ENCODE data around the gene RANBP9. TPM values are rescaled to one million over a fixed set of nuclear protein-coding genes. Genes with fewer than 3 reads are reported as not detected.

The RANBP9 gene
- total and polyA plus RNA-seq, 2 of the 13 experiments (the other 11 are each of a cell fraction or from before 2014, with no cell fraction given), result 26.6 to 30.6 TPM

DNA sequence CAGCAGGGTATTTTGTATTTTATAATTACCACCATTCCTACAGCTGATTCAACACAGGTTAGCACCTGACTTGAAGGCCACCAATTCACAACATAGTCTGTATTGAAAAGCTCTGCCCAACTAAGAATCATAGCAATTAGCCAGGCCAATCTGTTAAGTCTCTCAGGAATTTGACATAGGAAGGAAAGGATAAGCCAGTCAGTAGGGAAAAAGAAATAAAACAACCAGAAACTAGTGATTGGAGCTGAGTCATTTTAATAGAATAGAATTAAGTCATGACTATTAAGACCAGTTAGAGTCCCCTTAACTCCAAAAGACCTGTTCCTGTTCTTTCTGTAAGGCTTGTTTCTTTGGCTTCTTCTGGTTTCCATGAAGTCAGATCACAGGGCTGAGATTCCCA is 8.1 kb downstream of the RANBP9 start:
- H2AFZ ChIP-seq (ENCODE audit: low read length), result no peak overlapping the region
- H3K27me3 ChIP-seq (ENCODE audit: control insufficient read depth in 1 of 2, insufficient read depth in 2 of 2, low read length in 2 of 2), result no peaks in the 10 kb centered on the region
- no TSS peak for BruUV-seq (replicated peaks)
- DNase-seq (ENCODE audit: low spot score) (no peak), FAIRE-seq (no peak), ATAC-seq (no peak)
- ChIA-PET CTCF (ENCODE audit: low intra/inter-chr PET ratio, low total read pairs) (no interaction called here), POLR2A (no interaction called here)
- no peak overlapping the region for H3K9ac ChIP-seq (ENCODE audit: insufficient read depth, low read depth, low read length)
- in situ Hi-C loops (cut with HindIII; ENCODE audit: extremely low pct_ligation_motif_present, low pct_unique_long_range_greater_than_20kb) (no loop called here), intact Hi-C loops (cut with micrococcal nuclease; ENCODE audit: unreplicated experiment) (no loop called here)
- H3K4me2 ChIP-seq (ENCODE audit: low read depth, low read length), result no peak overlapping the region
- no peaks in the 10 kb centered on the region for H3K9me3 ChIP-seq (ENCODE audit: low read length)
- no peak overlapping the region for H3K4me3 ChIP-seq (replicated peaks in 1 of 3; ENCODE audit: insufficient read depth in 1 of 3, low read depth in 2 of 3, low read length in 3 of 3)
- peaks cover 67% of the 10 kb centered on the region for H3K4me1 ChIP-seq (ENCODE audit: insufficient read depth, low read length)
- peaks cover 0 to 9% of the 10 kb centered on the region in 2 experiments; a peak in 2 of 5 replicates for H3K36me3 ChIP-seq (replicated peaks in 1 of 2; ENCODE audit: control insufficient read depth in 1 of 2, insufficient read depth in 2 of 2, low read length in 2 of 2)
- no peak for TF ChIP-seq DMAP1 (CRISPR knock-in tag; IDR thresholded peaks at IDR 0.05)
- no peak for TF ChIP-seq CHCHD3 (CRISPR knock-in tag; IDR thresholded peaks at IDR 0.05)
- TF ChIP-seq ZNF678 (CRISPR knock-in tag; IDR thresholded peaks at IDR 0.05), result no peak
- TF ChIP-seq, protein P1, sequence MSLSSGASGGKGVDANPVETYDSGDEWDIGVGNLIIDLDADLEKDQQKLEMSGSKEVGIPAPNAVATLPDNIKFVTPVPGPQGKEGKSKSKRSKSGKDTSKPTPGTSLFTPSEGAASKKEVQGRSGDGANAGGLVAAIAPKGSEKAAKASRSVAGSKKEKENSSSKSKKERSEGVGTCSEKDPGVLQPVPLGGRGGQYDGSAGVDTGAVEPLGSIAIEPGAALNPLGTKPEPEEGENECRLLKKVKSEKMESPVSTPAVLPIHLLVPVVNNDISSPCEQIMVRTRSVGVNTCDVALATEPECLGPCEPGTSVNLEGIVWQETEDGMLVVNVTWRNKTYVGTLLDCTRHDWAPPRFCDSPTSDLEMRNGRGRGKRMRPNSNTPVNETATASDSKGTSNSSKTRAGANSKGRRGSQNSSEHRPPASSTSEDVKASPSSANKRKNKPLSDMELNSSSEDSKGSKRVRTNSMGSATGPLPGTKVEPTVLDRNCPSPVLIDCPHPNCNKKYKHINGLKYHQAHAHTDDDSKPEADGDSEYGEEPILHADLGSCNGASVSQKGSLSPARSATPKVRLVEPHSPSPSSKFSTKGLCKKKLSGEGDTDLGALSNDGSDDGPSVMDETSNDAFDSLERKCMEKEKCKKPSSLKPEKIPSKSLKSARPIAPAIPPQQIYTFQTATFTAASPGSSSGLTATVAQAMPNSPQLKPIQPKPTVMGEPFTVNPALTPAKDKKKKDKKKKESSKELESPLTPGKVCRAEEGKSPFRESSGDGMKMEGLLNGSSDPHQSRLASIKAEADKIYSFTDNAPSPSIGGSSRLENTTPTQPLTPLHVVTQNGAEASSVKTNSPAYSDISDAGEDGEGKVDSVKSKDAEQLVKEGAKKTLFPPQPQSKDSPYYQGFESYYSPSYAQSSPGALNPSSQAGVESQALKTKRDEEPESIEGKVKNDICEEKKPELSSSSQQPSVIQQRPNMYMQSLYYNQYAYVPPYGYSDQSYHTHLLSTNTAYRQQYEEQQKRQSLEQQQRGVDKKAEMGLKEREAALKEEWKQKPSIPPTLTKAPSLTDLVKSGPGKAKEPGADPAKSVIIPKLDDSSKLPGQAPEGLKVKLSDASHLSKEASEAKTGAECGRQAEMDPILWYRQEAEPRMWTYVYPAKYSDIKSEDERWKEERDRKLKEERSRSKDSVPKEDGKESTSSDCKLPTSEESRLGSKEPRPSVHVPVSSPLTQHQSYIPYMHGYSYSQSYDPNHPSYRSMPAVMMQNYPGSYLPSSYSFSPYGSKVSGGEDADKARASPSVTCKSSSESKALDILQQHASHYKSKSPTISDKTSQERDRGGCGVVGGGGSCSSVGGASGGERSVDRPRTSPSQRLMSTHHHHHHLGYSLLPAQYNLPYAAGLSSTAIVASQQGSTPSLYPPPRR (CRISPR knock-in tag; IDR thresholded peaks at IDR 0.05; ENCODE audit: borderline replicate concordance), result no peak
- TF ChIP-seq FOXA3 (CRISPR knock-in tag; IDR thresholded peaks at IDR 0.05), result no peak
- TF ChIP-seq MLLT10 (CRISPR knock-in tag; IDR thresholded peaks at IDR 0.05), result no peak
- TF ChIP-seq MED1 (CRISPR knock-in tag; IDR thresholded peaks at IDR 0.05), result no peak
- no peak for TF ChIP-seq ZNF256 (CRISPR knock-in tag; conservative IDR thresholded peaks at IDR 0.05)
- TF ChIP-seq, protein P2, sequence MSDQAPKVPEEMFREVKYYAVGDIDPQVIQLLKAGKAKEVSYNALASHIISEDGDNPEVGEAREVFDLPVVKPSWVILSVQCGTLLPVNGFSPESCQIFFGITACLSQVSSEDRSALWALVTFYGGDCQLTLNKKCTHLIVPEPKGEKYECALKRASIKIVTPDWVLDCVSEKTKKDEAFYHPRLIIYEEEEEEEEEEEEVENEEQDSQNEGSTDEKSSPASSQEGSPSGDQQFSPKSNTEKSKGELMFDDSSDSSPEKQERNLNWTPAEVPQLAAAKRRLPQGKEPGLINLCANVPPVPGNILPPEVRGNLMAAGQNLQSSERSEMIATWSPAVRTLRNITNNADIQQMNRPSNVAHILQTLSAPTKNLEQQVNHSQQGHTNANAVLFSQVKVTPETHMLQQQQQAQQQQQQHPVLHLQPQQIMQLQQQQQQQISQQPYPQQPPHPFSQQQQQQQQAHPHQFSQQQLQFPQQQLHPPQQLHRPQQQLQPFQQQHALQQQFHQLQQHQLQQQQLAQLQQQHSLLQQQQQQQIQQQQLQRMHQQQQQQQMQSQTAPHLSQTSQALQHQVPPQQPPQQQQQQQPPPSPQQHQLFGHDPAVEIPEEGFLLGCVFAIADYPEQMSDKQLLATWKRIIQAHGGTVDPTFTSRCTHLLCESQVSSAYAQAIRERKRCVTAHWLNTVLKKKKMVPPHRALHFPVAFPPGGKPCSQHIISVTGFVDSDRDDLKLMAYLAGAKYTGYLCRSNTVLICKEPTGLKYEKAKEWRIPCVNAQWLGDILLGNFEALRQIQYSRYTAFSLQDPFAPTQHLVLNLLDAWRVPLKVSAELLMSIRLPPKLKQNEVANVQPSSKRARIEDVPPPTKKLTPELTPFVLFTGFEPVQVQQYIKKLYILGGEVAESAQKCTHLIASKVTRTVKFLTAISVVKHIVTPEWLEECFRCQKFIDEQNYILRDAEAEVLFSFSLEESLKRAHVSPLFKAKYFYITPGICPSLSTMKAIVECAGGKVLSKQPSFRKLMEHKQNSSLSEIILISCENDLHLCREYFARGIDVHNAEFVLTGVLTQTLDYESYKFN (CRISPR knock-in tag; conservative IDR thresholded peaks at IDR 0.05), result no peak
- no peak for TF ChIP-seq HMG20A (CRISPR knock-in tag; IDR thresholded peaks at IDR 0.05; ENCODE audit: borderline replicate concordance)
- TF ChIP-seq NFRKB (IDR thresholded peaks at IDR 0.05), result no peak
- H3K79me2 ChIP-seq (ENCODE audit: insufficient read depth, low read length), result peaks cover 98% of the 10 kb centered on the region
- H3K27ac ChIP-seq (ENCODE audit: extremely low read length, insufficient read depth, low read length), result no peak overlapping the region
- H4K20me1 ChIP-seq (ENCODE audit: insufficient read depth, low read length), result peaks cover 37% of the 10 kb centered on the region
